ENCODE results near the gene KCNJ12.
"Not testable (repeated sequence)": the region's sequence is repeated elsewhere in the genome, so short reads cannot be mapped to it uniquely, and the experiment has no call there.

The KCNJ12 gene

DNA sequence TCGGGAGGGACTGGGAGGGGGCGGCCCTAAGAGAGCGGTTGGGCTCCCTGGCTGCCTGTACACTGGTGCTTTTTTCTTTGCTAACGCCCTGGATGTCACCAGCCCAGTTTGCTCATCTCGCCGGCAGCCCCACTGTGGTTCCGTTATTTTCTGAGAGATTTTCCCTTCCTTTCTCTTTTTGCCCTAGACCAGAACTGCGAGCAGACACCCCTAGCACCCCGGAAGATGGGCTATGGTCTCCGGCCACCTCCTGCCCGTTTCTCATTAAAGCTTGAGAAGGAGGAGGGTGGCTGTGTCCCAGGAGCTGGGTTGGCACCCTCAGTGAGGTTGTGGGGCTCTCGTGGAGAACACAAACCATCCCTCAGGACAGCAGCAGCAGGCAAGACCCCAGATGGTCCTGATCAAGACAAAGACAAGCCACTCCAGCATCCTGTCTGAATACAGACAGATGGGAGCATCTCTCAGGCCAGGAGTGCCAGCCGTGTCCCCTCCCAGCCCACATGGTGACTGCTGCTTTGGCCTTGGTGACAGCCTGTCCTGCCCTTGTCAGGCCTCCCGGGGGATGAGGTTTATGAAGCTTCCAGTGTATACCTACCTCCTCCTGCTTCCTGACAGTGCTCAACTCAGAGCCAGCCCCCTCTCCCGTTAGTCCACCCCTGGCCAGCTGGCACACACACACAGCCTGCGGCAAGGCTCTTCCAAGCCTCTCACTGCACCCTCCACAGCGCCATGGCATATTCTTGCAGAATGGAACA lies 77.2 kb downstream of the KCNJ12 start:
- no peak for DNase-seq

DNA sequence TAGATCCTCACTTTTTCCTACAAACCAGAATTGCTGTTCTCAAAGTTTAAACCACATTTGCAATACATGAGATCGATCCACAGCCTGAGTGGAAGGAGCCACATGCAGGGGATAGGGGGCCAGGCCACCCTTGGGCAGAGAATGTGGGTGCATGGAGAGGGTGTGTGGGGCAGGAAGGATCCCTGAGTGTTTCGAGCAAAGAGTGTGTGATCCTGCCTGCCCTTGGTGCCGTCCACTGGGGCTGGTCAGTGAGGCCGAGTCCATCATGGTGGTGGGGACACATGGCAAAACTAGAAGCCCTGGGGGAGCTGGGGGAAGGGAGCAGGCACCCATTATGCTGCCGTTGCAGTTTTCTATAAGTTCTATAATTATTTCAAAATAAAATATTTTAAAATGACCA lies 77.8 kb downstream of the KCNJ12 start:
- DNase-seq, result not testable (repeated sequence)

DNA sequence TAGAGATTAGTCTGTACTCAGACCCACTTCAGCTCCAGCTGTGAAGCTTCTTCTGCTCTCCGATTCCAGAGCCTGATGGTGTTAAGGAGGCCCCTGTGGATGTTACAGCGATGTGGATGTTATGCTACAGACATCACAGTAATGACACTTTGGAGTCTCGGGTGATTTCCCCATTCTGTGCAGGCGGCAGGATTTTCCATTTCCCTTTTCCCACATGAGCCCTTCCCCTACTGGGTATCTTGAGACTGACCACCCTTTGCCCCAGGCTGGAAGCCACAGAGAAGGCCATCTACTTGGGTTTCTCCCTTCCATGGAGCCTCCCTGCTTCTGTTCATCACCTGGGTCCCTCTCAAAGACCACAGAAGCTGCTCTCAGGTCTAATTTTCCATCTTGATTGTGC lies 78.3 kb downstream of the KCNJ12 start:
- DNase-seq, result no peak

GRCh38 chr17:21455761-21456160 lies 79.6 kb downstream of the KCNJ12 start:
- no peak for DNase-seq

DNA sequence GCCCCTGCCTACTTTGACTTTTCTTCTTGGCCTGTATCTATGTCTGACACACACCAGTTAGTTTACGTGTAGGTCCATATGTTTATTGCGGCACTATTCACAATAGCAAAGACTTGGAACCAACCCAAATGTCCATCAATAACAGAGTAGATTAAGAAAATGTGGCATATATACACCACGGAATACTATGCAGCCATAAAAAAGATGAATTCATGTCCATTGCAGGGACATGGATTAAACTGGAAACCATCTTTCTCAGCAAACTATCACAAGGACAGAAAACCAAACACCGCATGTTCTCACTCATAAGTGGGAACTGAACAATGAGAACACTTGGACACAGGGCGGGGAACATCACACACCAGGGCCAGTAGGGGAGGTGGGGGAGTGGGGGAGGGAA lies 80.3 kb downstream of the KCNJ12 start:
- not testable (repeated sequence) for DNase-seq

DNA sequence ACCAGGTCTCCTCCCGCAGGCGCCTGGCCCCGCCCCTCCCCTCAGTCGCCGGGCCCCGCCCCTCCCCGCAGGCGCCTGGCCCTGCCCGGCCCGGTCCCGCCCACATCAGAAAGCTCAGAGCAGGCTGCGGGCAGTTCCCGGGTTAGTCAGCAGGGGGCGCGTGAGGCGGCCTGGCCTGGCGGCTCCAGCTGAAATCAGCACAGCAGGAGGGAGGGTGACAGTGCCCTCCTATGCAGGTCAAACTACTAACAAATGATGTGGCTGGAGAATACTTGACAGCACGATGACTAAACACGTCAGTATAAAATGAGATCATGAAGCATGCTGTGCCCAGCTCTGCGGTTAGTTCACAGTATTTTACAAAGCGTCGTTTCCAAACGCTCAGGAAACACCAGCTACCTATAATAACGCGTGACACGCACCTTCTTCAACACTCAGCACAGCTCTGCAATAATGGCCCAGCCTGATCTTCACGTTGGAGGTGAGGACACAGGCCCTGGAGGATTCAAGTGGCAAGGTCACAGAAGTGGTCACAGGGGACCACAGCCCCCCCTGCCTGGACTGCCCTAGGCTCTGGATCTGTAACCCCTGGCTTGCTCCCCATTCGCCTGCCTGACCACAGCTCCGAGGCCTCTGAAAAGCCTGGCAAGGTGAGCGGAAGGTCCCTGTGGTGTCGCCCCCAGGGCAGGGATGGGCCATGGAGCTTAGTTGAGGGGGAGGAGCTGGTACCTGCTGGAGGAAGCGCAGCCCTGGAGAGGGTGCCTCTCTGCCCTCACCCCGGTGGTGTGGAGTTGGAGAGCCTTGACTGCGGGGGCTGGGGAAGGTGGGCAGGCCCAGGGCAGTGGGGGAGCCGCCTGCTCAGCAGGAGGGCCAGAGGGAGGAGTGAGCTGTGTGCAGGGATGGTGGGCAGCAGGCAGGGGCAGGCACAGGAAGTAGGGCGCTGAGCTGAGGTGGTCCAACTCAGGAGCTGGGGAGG lies 81.2 kb downstream of the KCNJ12 start:
- peak; percentile 88 for DNase-seq

- no peak for DNase-seq
These were observed 81.9 kb downstream of the KCNJ12 start for GRCh38 chr17:21458054-21458453.

- DNase-seq, result no peak
These were observed 83.4 kb downstream of the KCNJ12 start for GRCh38 chr17:21459536-21459935.

- DNase-seq, result no peak
These were observed 84.2 kb downstream of the KCNJ12 start for GRCh38 chr17:21460358-21460757.

DNA sequence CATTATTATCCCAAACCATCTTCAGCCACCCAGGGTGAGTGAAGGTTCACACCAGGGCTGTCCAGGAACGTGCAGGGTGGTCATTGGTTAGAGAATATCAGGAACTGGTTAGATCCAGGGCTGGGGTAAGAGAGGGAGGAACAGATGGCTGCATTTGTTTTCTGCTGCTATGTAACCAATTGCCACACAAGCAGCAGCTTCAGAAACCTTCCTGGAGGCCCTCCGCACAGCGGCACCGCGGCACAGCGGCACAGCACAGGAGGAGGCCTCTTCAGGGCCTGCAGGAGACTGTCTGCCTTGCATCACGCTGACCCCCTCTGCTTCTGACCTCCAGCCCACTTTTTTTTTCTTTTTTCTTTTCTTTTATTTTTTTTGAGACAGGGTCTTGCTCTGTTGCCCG lies 86.1 kb downstream of the KCNJ12 start:
- DNase-seq, result no peak

- no peak for DNase-seq
These were observed 87.1 kb downstream of the KCNJ12 start for GRCh38 chr17:21463204-21463661.

DNA sequence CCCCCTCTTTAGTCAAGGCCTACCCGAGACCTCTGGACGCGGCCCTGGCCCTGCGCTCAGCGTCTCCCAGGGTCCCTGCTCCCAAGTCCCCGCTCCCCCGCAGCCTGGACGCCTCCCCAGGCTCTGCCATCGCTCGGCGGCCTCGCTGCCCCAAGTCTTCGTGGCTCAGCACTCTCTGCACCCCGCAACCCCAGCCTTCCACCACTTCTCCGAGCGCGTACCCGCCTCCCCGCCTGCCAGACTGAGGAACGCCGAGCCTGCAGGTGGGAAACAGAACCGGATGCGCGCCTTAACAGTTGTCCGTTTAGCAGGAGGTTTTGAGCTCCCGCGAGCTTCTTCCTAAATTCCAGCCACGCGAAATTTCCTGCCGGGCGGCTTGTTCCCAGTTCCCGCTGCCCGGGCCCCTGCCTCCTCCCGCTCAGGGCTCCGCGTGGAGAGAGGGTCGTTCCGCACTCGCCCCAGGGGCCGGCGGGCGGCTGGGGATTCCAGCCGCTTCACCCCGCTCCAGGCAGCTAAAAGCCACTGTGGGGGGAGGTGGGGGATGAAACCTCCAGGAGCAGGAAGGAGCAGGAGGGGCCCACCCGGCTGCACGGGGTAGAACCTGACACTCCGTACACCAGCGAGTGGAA lies 87.7 kb downstream of the KCNJ12 start:
- no peak for DNase-seq

DNA sequence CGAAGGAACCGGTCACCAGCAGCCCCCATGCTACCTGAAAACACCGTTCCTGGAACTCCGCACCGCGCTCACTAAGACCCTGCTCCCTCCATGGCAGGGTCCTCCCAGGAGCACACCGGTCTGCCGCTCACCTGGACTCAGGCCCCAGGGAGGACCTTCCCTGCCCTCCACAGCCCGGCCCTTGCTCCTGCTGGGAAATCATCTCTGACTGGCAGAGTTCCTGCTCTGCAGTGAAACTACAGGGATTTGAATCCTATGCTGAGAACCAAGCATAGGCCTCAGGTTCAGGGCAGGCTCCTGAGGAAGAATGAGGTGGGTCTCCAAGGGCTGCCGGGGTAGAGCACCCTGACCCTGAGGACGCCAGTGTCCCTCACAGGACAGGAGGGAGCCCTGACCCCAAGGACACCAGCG lies 88.5 kb downstream of the KCNJ12 start:
- DNase-seq, result no peak

DNA sequence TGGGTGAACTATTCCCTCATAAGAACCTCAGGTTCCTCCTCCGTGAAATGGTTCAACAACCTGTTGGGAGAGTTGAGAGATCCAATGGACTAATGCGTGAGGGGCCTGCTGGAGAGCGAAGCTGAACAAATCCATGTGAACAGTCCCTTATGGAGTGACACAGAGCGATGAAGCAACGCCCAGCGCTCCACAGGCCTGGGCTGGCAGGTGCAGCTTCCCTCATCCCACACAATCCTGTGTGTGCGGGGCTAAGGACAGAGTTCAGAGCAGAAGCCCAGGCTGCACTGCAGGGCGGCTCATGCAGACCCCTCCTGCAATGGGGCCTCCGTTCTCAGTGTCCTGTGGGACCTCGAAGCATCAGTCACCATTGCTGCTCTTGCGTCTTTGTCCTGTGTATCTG lies 90.4 kb downstream of the KCNJ12 start:
- no peak for DNase-seq

DNA sequence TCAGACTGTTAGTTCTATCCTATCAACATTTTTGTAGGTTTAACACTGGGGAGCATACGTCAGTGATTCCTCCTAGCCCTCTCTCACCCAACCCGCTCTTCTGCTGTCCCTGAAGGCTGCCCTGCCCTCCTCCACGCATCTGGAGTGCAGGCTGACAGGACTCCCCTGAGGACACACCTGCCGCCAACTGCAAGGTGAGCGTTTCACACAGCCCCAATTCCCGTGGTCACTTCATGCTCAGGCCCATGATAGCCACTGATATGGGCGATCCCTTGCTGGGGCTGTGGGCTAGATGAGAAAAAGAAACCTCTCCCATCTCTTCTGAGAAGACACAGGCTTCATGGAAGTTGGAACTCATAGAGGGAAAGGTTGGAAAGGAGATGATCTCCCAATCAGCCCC lies 91.0 kb downstream of the KCNJ12 start:
- DNase-seq, result no peak

DNA sequence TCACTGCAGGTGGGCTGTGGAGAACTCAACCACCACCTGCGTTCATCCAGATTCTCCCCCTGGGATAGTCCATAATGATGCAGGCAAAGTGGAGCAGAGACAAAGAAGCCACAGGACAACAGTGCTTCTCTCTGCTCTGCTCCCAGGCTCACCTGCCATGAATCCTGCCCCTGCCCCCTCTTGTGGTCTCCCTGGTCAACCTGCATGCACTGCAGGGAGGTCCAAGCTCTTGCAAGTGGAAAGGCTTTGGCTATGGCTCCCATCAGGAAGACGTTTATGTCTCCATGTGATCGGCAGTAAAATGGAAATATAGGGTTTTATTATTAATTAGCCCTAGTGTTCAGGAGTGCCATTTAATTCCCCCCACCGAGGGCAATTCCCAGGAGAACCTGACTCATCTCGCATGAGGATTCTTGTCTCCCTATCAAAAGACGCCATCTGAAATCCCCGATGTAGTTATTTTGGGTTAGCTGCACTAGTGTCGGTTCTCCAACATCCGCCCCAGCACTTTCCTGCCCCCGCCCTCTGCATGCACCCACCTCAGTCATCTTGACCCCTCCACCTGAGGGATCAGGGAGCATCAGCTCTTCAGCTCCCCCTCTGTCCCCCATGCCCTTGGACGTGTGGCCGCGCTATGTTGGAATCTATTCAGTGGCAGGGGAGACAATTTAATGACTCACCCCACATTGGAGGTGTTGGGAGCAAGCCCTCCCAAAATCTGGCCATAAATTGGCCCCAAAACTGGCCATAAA lies 91.8 kb downstream of the KCNJ12 start:
- no peak for DNase-seq
